RWPE2 (cell line): Measurements from ENCODE around the gene CACNA1D.

ENCODE experiments used
- ATAC-seq: fragments of 200-7000 bp; cut with Tn5 transposase; 3 replicates; pipeline ENCODE4 v1.9.1; 2021; ENCODE audit warnings: low read depth
- DNase-seq: peaks from one replicate; pipeline ENCODE4 v3.0.0-alpha.2; 2020; ENCODE audit warnings: low spot score
- H3K27ac ChIP-seq: fragments of 450-650 bp; 2 replicates; pipeline ENCODE4 v1.5.1; 2017; ENCODE audit warnings: mild to moderate bottlenecking; ENCODE audit not compliant: poor library complexity, severe bottlenecking
- H3K27me3 ChIP-seq: fragments of 250-450 bp; sonication (Bioruptor Pico); 2 replicates; pipeline ENCODE4 v1.5.1; 2021; ENCODE audit warnings: mild to moderate bottlenecking, moderate library complexity; ENCODE audit not compliant: insufficient read depth, poor library complexity, severe bottlenecking
- H3K36me3 ChIP-seq: fragments of 250-450 bp; sonication (Bioruptor Pico); 2 replicates; pipeline ENCODE4 v1.5.1; 2020; ENCODE audit warnings: low read depth, mild to moderate bottlenecking, moderate library complexity
- H3K4me1 ChIP-seq: fragments of 250-450 bp; sonication (Bioruptor Pico); 2 replicates; pipeline ENCODE4 v1.5.1; 2021; ENCODE audit warnings: mild to moderate bottlenecking, moderate library complexity; ENCODE audit not compliant: insufficient read depth, poor library complexity, severe bottlenecking
- H3K4me3 ChIP-seq: fragments of 250-450 bp; sonication (Bioruptor Pico); 2 replicates; pipeline ENCODE4 v1.5.1; 2021; ENCODE audit warnings: mild to moderate bottlenecking, moderate library complexity; ENCODE audit not compliant: severe bottlenecking
- H3K9me3 ChIP-seq: fragments of 250-450 bp; sonication (Bioruptor Pico); 2 replicates; pipeline ENCODE4 v1.5.1; 2021; ENCODE audit warnings: mild to moderate bottlenecking, moderate library complexity; ENCODE audit not compliant: severe bottlenecking
- CTCF ChIP-seq: fragments of 450-650 bp; IDR thresholded peaks from one replicate; pipeline ENCODE4 v1.5.1; 2017; ENCODE audit warnings: mild to moderate bottlenecking, moderate library complexity; ENCODE audit not compliant: poor library complexity, severe bottlenecking

Gene CACNA1D

GRCh38 chr3:53834429-53835095, 340.2 kb downstream of the CACNA1D start:
- no peak for TF ChIP-seq CTCF
- Histone ChIP-seq H3K27ac (no peak overlapping the region), H3K27me3 (no peaks in the 10 kb centered on the region), H3K9me3 (no peaks in the 10 kb centered on the region), H3K36me3 (no peaks in the 10 kb centered on the region), H3K4me1 (no peaks in the 10 kb centered on the region), H3K4me3 (no peak overlapping the region)
- ATAC-seq (no peak), DNase-seq (no peak)

GRCh38 chr3:53835257-53835656, 340.8 kb downstream of the CACNA1D start:
- no peak for TF ChIP-seq CTCF
- H3K4me1 ChIP-seq, result no peaks in the 10 kb centered on the region
- H3K4me3 ChIP-seq, result no peak overlapping the region
- no peaks in the 10 kb centered on the region for H3K9me3 ChIP-seq
- DNase-seq, result no peak
- H3K27ac ChIP-seq, result no peak overlapping the region
- no peaks in the 10 kb centered on the region for H3K27me3 ChIP-seq
- no peak for ATAC-seq
- H3K36me3 ChIP-seq, result no peaks in the 10 kb centered on the region

- H3K4me3 ChIP-seq, result no peak overlapping the region
- no peak for DNase-seq
- H3K9me3 ChIP-seq, result no peaks in the 10 kb centered on the region
- no peak for ATAC-seq
- TF ChIP-seq CTCF, result no peak
- H3K27ac ChIP-seq, result no peak overlapping the region
- H3K27me3 ChIP-seq, result no peaks in the 10 kb centered on the region
- no peaks in the 10 kb centered on the region for H3K4me1 ChIP-seq
- no peaks in the 10 kb centered on the region for H3K36me3 ChIP-seq
Measured at GRCh38 chr3:53836084-53836872, 341.9 kb downstream of the CACNA1D start.

- H3K27ac ChIP-seq, result no peak overlapping the region
- no peaks in the 10 kb centered on the region for H3K4me1 ChIP-seq
- no peaks in the 10 kb centered on the region for H3K27me3 ChIP-seq
- no peak for ATAC-seq
- no peaks in the 10 kb centered on the region for H3K9me3 ChIP-seq
- H3K36me3 ChIP-seq, result no peaks in the 10 kb centered on the region
- no peak for DNase-seq
- no peak overlapping the region for H3K4me3 ChIP-seq
- no peak for TF ChIP-seq CTCF
Measured at GRCh38 chr3:53837331-53837730, 342.9 kb downstream of the CACNA1D start.

- no peak for DNase-seq
- no peak for ATAC-seq
Measured at GRCh38 chr3:53841296-53841695, 346.9 kb downstream of the CACNA1D start.

More at GRCh38 chr3:53841296-53841695, 346.9 kb downstream of the CACNA1D start:
- H3K27ac ChIP-seq, result no peak overlapping the region
- no peaks in the 10 kb centered on the region for H3K4me1 ChIP-seq
- no peak overlapping the region for H3K4me3 ChIP-seq
- H3K36me3 ChIP-seq, result no peaks in the 10 kb centered on the region
- H3K9me3 ChIP-seq, result no peaks in the 10 kb centered on the region
- TF ChIP-seq CTCF, result no peak
- no peaks in the 10 kb centered on the region for H3K27me3 ChIP-seq
